CD4-positive, alpha-beta memory T cell (primary cell): Measurements from ENCODE around the gene SPAG6. TPM values are rescaled to one million over a fixed set of nuclear protein-coding genes. Genes with fewer than 3 reads are reported as not detected.

Experiments used
- CTCF ChIA-PET: fragments of 350-600 bp; sonication (Branson Sonifier 250); formaldehyde crosslinking; loops from one replicate; lab custom pipeline; 2021; ENCODE audit warnings: inconsistent platforms; ENCODE audit not compliant: partially characterized antibody; lab: Charles Lee
- POLR2A ChIA-PET: fragments of 350-600 bp; sonication (Branson Sonifier 250); formaldehyde crosslinking; loops from one replicate; lab custom pipeline; 2021; ENCODE audit not compliant: partially characterized antibody; lab: Charles Lee
- DNase-seq, 5 donors: peaks; one replicate each; pipeline versions ENCODE4 v3.0.0 to v3.0.0-alpha.2; 2020 to 2022; ENCODE audit warnings: mixed read lengths in 1 of 5
- H3K27ac ChIP-seq: one replicate; pipeline ENCODE4 v1.7.0; 2013; ENCODE audit warnings: low read depth, low read length
- H3K27me3 ChIP-seq: 2 replicates; pipeline ENCODE4 v1.7.0; 2013; ENCODE audit warnings: mild to moderate bottlenecking, low read length, moderate library complexity; ENCODE audit not compliant: insufficient read depth
- H3K36me3 ChIP-seq: 2 replicates; pipeline ENCODE4 v1.7.0; 2013; ENCODE audit warnings: mild to moderate bottlenecking, low read length, moderate library complexity; ENCODE audit not compliant: insufficient read depth
- H3K4me1 ChIP-seq: 2 replicates; pipeline ENCODE4 v1.7.0; 2013; ENCODE audit warnings: mild to moderate bottlenecking, low read length, moderate library complexity; ENCODE audit not compliant: insufficient read depth
- H3K4me3 ChIP-seq, 2 donors: one replicate each; pipeline ENCODE4 v1.7.0; 2013; ENCODE audit warnings: low read length in 2 of 2, mild to moderate bottlenecking in 1 of 2
- H3K9me3 ChIP-seq, 2 donors: one replicate each; pipeline ENCODE4 v1.7.0; 2013; ENCODE audit warnings: low read length in 2 of 2, control low read depth in 1 of 2; ENCODE audit not compliant: control insufficient read depth in 1 of 2
- H3K27ac Mint-ChIP-seq, 7 donors: one replicate each; pipeline ENCODE4 v1.8.0; 2020 to 2021; ENCODE audit warnings: mixed read lengths in 7 of 7, mild to moderate bottlenecking in 6 of 7, inconsistent platforms in 3 of 7, moderate library complexity in 3 of 7
- H3K27me3 Mint-ChIP-seq, 2 donors: one replicate each; pipeline ENCODE4 v1.8.0; 2020 to 2021; ENCODE audit warnings: mixed read lengths in 2 of 2
- H3K36me3 Mint-ChIP-seq, 2 donors: one replicate each; pipeline ENCODE4 v1.8.0; 2020 to 2021; ENCODE audit warnings: mixed read lengths in 2 of 2, inconsistent platforms in 1 of 2, mild to moderate bottlenecking in 1 of 2
- H3K4me1 Mint-ChIP-seq, 4 donors: one replicate each; pipeline ENCODE4 v1.8.0; 2020 to 2021; ENCODE audit warnings: mixed read lengths in 4 of 4, mild to moderate bottlenecking in 1 of 4
- H3K4me3 Mint-ChIP-seq, 8 donors: one replicate each; pipeline ENCODE4 v1.8.0; 2020 to 2021; ENCODE audit warnings: mixed read lengths in 8 of 8, mild to moderate bottlenecking in 7 of 8, moderate library complexity in 6 of 8, inconsistent platforms in 3 of 8
- H3K9me3 Mint-ChIP-seq, 8 donors: one replicate each; pipeline ENCODE4 v1.8.0; 2020 to 2021; ENCODE audit warnings: mixed read lengths in 8 of 8, mild to moderate bottlenecking in 5 of 8, inconsistent platforms in 3 of 8, moderate library complexity in 1 of 8
- intact Hi-C: fragments of 100-400 bp; cut with micrococcal nuclease; formaldehyde crosslinking; loops from one replicate; pipeline ENCODE4 v1.15.1; 2023
- polyA plus RNA-seq, 2 donors: library from polyadenylated mRNA; unstranded; fragments of 300-500 nt; fragmentation: Illumina TruSeq; gene quantifications; one replicate each; pipeline ENCODE4 v1.2.3, GENCODE V29; 2021
- total RNA-seq, 2 experiments: library from RNA; stranded (reverse); gene quantifications; one replicate each; pipeline ENCODE4 v1.2.3, GENCODE V29; 2021

SPAG6 gene
- total and polyA plus RNA-seq, 4 experiments from 2014 or later, result not detected

- CTCF ChIA-PET, result no interaction called here
- DNase-seq, result no peak
- H3K4me1 ChIP-seq, result no peaks in the 10 kb centered on the region
- no peak overlapping the region for H3K27ac ChIP-seq
- no peaks in the 10 kb centered on the region for H3K36me3 ChIP-seq
- Mint-ChIP-seq H3K4me1 (peaks cover 0 to 3% (median under 1%) of the 10 kb centered on the region in 4 donors), H3K4me3 (no peak overlapping the region), H3K36me3 (peaks cover 0 to 5% of the 10 kb centered on the region in 2 donors), H3K9me3 (peaks cover 0 to 10% (median 2%) of the 10 kb centered on the region in 8 donors), H3K27ac (no peak overlapping the region), H3K27me3 (peaks cover 1 to 5% of the 10 kb centered on the region in 2 donors)
- no peaks in the 10 kb centered on the region for H3K27me3 ChIP-seq
- no peaks in the 10 kb centered on the region for H3K9me3 ChIP-seq
- POLR2A ChIA-PET, result no interaction called here
- H3K4me3 ChIP-seq, result no peak overlapping the region
- intact Hi-C loops, result no loop called here
These were observed 113.2 kb downstream of the SPAG6 start for GRCh38 chr10:22458272-22459038.

- H3K4me1 ChIP-seq, result no peaks in the 10 kb centered on the region
- no peaks in the 10 kb centered on the region for H3K9me3 ChIP-seq
- Mint-ChIP-seq H3K4me1 (peaks cover 0 to 3% (median under 1%) of the 10 kb centered on the region in 4 donors), H3K9me3 (peaks cover 0 to 10% (median 2%) of the 10 kb centered on the region in 8 donors), H3K27me3 (peaks cover 1 to 4% of the 10 kb centered on the region in 2 donors), H3K27ac (no peak overlapping the region), H3K4me3 (no peak overlapping the region), H3K36me3 (peaks cover 0 to 5% of the 10 kb centered on the region in 2 donors)
- no peak overlapping the region for H3K4me3 ChIP-seq
- intact Hi-C loops, result no loop called here
- CTCF ChIA-PET, result no interaction called here
- H3K27ac ChIP-seq, result no peak overlapping the region
- POLR2A ChIA-PET, result no interaction called here
- H3K27me3 ChIP-seq, result no peaks in the 10 kb centered on the region
- DNase-seq, result no peak
- no peaks in the 10 kb centered on the region for H3K36me3 ChIP-seq
These were observed 114.2 kb downstream of the SPAG6 start for GRCh38 chr10:22459496-22459895.

DNA sequence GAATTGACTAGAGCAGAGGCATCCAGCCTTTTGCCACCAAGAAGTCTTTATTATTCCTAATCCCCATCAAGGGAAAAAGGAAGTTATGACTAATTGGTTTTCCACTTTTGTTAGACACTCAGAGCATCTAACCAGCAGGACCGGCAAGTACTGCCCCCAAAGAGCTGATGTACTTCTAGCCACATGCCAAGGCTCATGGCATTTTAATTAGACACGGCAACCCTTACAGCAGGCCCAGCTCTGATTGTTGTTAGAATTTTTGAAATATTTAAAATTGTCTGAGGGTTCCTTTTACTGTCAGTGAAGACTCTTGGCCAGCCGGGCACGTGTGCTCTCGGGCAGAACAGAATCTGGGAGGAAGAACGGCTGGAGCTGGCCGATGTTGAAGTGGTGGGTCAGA is 114.8 kb downstream of the SPAG6 start:
- ChIA-PET CTCF (no interaction called here), POLR2A (no interaction called here)
- Mint-ChIP-seq H3K4me3 (no peak overlapping the region), H3K27ac (no peak overlapping the region), H3K36me3 (peaks cover 0 to 5% of the 10 kb centered on the region in 2 donors), H3K4me1 (no peaks in the 10 kb centered on the region), H3K9me3 (peaks cover 0 to 10% (median 2%) of the 10 kb centered on the region in 8 donors), H3K27me3 (peaks cover 1 to 4% of the 10 kb centered on the region in 2 donors)
- H3K9me3 ChIP-seq, result no peaks in the 10 kb centered on the region
- H3K36me3 ChIP-seq, result no peaks in the 10 kb centered on the region
- DNase-seq, result no peak
- H3K27ac ChIP-seq, result no peak overlapping the region
- H3K27me3 ChIP-seq, result no peaks in the 10 kb centered on the region
- intact Hi-C loops, result no loop called here
- no peaks in the 10 kb centered on the region for H3K4me1 ChIP-seq
- no peak overlapping the region for H3K4me3 ChIP-seq

DNA sequence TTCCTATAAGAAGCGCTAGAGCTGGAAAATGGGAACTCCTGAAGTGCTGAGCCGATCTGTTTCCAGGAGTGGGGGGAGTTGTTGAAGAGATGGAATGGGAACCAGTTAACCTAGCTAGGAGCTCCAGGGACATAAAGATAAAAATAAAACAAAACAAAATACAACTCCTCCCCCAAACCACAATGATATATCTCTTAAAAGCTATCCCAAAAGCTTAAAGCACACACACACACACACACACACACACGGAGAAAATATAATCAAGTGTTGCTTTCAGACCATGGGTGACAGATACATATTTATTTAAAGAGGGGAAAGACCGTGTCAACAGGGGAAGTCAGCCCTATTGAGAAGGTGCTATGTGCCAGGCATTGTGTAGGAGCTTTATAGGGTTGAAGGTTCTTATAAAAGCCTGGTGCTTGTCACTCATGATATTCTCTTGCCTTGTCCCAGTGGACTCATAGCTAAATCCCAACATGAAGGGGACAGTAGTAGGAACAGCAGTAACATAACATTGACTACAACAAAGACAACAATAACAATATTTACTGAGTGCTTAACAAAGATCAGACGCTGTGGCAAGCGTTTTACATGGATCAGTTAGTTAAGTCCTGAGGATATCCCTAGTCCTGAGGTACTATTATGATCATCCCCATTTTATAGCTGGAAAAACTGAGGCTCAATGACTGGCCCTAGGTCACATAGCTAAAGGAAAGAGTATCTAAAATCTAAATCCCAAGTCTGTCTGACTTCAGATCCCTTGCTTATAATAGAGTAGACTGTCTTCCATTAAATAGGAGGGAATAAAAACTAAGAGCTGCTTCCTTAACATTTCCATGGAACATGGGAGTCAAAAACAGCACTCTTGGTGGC is 115.5 kb downstream of the SPAG6 start:
- no peaks in the 10 kb centered on the region for H3K4me1 Mint-ChIP-seq

DNA sequence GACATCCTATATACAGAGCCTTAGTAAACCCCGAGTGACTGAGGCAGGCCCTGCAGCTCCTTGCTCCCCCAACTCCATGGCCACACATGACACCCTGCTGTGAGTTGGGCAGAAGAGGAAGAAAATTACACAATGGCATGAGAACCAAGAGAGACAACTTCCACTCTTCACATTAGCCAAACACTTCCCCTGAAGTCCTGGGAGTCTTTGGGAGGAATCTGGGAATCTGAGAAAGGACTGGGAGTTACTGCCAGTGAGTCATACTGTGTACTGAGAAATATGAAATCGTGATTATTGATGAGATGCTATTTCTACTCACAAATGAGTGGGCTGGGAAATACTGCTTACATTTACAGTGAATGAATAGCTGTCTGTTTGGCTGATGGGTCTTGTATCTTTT is 116.6 kb downstream of the SPAG6 start:
- CTCF ChIA-PET, result no interaction called here
- POLR2A ChIA-PET, result no interaction called here

More for the DNA sequence above, 115.5 kb downstream of the SPAG6 start:
- no peak overlapping the region for H3K27ac ChIP-seq
- H3K36me3 ChIP-seq, result no peaks in the 10 kb centered on the region
- ChIA-PET POLR2A (no interaction called here), CTCF (no interaction called here)
- Mint-ChIP-seq H3K27me3 (peaks cover 1 to 4% of the 10 kb centered on the region in 2 donors), H3K27ac (no peak overlapping the region), H3K4me3 (no peak overlapping the region), H3K9me3 (peaks cover 0 to 10% (median 2%) of the 10 kb centered on the region in 8 donors), H3K36me3 (peaks cover 0 to 5% of the 10 kb centered on the region in 2 donors)
- no peaks in the 10 kb centered on the region for H3K27me3 ChIP-seq
- H3K4me3 ChIP-seq, result no peak overlapping the region
- no peak for DNase-seq
- no peaks in the 10 kb centered on the region for H3K4me1 ChIP-seq
- intact Hi-C loops, result no loop called here
- H3K9me3 ChIP-seq, result no peaks in the 10 kb centered on the region

GRCh38 chr10:22463255-22463654 is 118.0 kb downstream of the SPAG6 start:
- DNase-seq, result no peak
- Mint-ChIP-seq H3K27ac (peak overlapping the region in 1 of 7 donors; percentile 24), H3K4me3 (no peak overlapping the region), H3K36me3 (peaks cover 0 to 5% of the 10 kb centered on the region in 2 donors), H3K27me3 (peaks cover 3 to 4% of the 10 kb centered on the region in 2 donors), H3K4me1 (no peaks in the 10 kb centered on the region), H3K9me3 (peaks cover 0 to 10% (median 2%) of the 10 kb centered on the region in 8 donors)
- H3K9me3 ChIP-seq, result no peaks in the 10 kb centered on the region
- no peaks in the 10 kb centered on the region for H3K36me3 ChIP-seq
- ChIA-PET CTCF (no interaction called here), POLR2A (no interaction called here)
- intact Hi-C loops, result no loop called here
- no peak overlapping the region for H3K4me3 ChIP-seq
- no peaks in the 10 kb centered on the region for H3K27me3 ChIP-seq
- H3K27ac ChIP-seq, result no peak overlapping the region
- no peaks in the 10 kb centered on the region for H3K4me1 ChIP-seq

More for the DNA sequence above, 116.6 kb downstream of the SPAG6 start:
- Mint-ChIP-seq H3K27me3 (peaks cover 3 to 4% of the 10 kb centered on the region in 2 donors), H3K27ac (no peak overlapping the region), H3K4me3 (no peak overlapping the region), H3K4me1 (no peaks in the 10 kb centered on the region), H3K9me3 (peaks cover 0 to 10% (median 2%) of the 10 kb centered on the region in 8 donors), H3K36me3 (peaks cover 0 to 5% of the 10 kb centered on the region in 2 donors)
- Histone ChIP-seq H3K27me3 (no peaks in the 10 kb centered on the region), H3K27ac (no peak overlapping the region), H3K9me3 (no peaks in the 10 kb centered on the region), H3K4me1 (no peaks in the 10 kb centered on the region), H3K36me3 (no peaks in the 10 kb centered on the region), H3K4me3 (no peak overlapping the region)
- DNase-seq, result no peak
- intact Hi-C loops, result no loop called here

- Mint-ChIP-seq H3K4me3 (no peak overlapping the region), H3K36me3 (peaks cover 0 to 5% of the 10 kb centered on the region in 2 donors), H3K27me3 (peaks cover 3 to 4% of the 10 kb centered on the region in 2 donors), H3K9me3 (peaks cover 0 to 10% (median 2%) of the 10 kb centered on the region in 8 donors), H3K27ac (no peak overlapping the region), H3K4me1 (no peaks in the 10 kb centered on the region)
- Histone ChIP-seq H3K4me1 (no peaks in the 10 kb centered on the region), H3K4me3 (no peak overlapping the region), H3K27me3 (no peaks in the 10 kb centered on the region), H3K36me3 (no peaks in the 10 kb centered on the region), H3K27ac (no peak overlapping the region), H3K9me3 (no peaks in the 10 kb centered on the region)
- intact Hi-C loops, result no loop called here
- ChIA-PET CTCF (no interaction called here), POLR2A (no interaction called here)
- no peak for DNase-seq
These were observed 119.8 kb downstream of the SPAG6 start for GRCh38 chr10:22464966-22465629.
